Measurements from ENCODE around the gene HLA-DQB1. TPM values are rescaled to one million over a fixed set of nuclear protein-coding genes. Genes with fewer than 3 reads are reported as not detected.
A peak's percentile ranks its signal among the peaks of the same experiment; 100 is the strongest.

The HLA-DQB1 gene
- total and polyA plus RNA-seq, 12 donors: 6.2 to 81.2 (median 15.5) TPM

- no peak for TF ChIP-seq CTCF (IDR thresholded peaks at IDR 0.05)
- ATAC-seq (no peak), DNase-seq (no peak)
- intact Hi-C loops (cut with DNase I): loop anchor here in 2 of 10 donors (5.0 to 10.0 kb wide), 2 partner anchors 104 to 106 kb away; partner anchors contain the start of gene HLA-DQA2 (in 1 of the 2)
- no peaks in the 10 kb centered on the region for H3K4me1 ChIP-seq
- no peak overlapping the region for H3K27ac ChIP-seq
- 89% methylated on average over 6 of the region's 6 CpGs for WGBS, 2 donors
- H3K27me3 ChIP-seq: peaks cover 0 to 6% (median 0%) of the 10 kb centered on the region in 7 donors
- H3K36me3 ChIP-seq: no peaks in the 10 kb centered on the region
- H3K9me3 ChIP-seq: no peaks in the 10 kb centered on the region
- H3K4me3 ChIP-seq: no peak overlapping the region
Observed at GRCh38 chr6:32641122-32641521, 25.3 kb downstream of the HLA-DQB1 start.

GRCh38 chr6:32639440-32640394, 26.7 kb downstream of the HLA-DQB1 start:
- Histone ChIP-seq H3K9me3 (no peaks in the 10 kb centered on the region), H3K36me3 (no peaks in the 10 kb centered on the region), H3K4me1 (no peaks in the 10 kb centered on the region), H3K4me3 (no peak overlapping the region), H3K27me3 (peaks cover 0 to 14% (median 0%) of the 10 kb centered on the region in 7 donors), H3K27ac (no peak overlapping the region)
- ATAC-seq (no peak), DNase-seq (no peak)
- WGBS, 2 donors: 79 to 80% methylated on average over 8 of the region's 8 CpGs
- intact Hi-C loops (cut with DNase I): loop anchor here in 2 of 10 donors (5.0 to 10.0 kb wide), 2 partner anchors 105 to 108 kb away; partner anchors contain the start of gene HLA-DQA2 (in 1 of the 2)
- TF ChIP-seq CTCF (IDR thresholded peaks at IDR 0.05): no peak

- Histone ChIP-seq H3K27me3 (peaks cover 0 to 15% (median 0%) of the 10 kb centered on the region in 7 donors), H3K27ac (no peak overlapping the region), H3K9me3 (no peaks in the 10 kb centered on the region), H3K36me3 (no peaks in the 10 kb centered on the region), H3K4me3 (peak overlapping the region in 3 of 10 donors; percentile 20 to 44 (median 34)), H3K4me1 (no peaks in the 10 kb centered on the region)
- DNase-seq: no peak
- TF ChIP-seq CTCF (IDR thresholded peaks at IDR 0.05): no peak
- ATAC-seq: no peak
- intact Hi-C loops (cut with DNase I): no loop called here
- 74 to 78% methylated on average over 9 of the region's 9 CpGs for WGBS, 2 donors
Observed at GRCh38 chr6:32638532-32639219, 27.8 kb downstream of the HLA-DQB1 start.

GRCh38 chr6:32637883-32638282, 28.6 kb downstream of the HLA-DQB1 start:
- H3K27me3 ChIP-seq: peaks cover 0 to 15% (median 0%) of the 10 kb centered on the region in 7 donors
- H3K27ac ChIP-seq: peak overlapping the region in 6 of 10 donors; percentile 10 to 74 (median 50)
- 77 to 83% methylated on average over 3 of the region's 3 CpGs for WGBS, 2 donors
- H3K36me3 ChIP-seq: no peaks in the 10 kb centered on the region
- no peaks in the 10 kb centered on the region for H3K9me3 ChIP-seq
- peak overlapping the region in 8 of 10 donors; percentile 2 to 44 (median 31) for H3K4me3 ChIP-seq
- intact Hi-C loops (cut with DNase I): no loop called here
- DNase-seq: no peak
- TF ChIP-seq CTCF (IDR thresholded peaks at IDR 0.05): no peak
- no peaks in the 10 kb centered on the region for H3K4me1 ChIP-seq
- no peak for ATAC-seq

All from heart right ventricle (tissue), 16 donors.